GM18526 (cell line): ENCODE data around the gene ITM2B.

Experiments
- POLR2A ChIP-seq: IDR thresholded peaks from 3 replicates; pipeline ENCODE4 v1.6.1; 2011; ENCODE audit not compliant: insufficient read length; ENCODE audit errors: extremely low read depth

The ITM2B gene

DNA sequence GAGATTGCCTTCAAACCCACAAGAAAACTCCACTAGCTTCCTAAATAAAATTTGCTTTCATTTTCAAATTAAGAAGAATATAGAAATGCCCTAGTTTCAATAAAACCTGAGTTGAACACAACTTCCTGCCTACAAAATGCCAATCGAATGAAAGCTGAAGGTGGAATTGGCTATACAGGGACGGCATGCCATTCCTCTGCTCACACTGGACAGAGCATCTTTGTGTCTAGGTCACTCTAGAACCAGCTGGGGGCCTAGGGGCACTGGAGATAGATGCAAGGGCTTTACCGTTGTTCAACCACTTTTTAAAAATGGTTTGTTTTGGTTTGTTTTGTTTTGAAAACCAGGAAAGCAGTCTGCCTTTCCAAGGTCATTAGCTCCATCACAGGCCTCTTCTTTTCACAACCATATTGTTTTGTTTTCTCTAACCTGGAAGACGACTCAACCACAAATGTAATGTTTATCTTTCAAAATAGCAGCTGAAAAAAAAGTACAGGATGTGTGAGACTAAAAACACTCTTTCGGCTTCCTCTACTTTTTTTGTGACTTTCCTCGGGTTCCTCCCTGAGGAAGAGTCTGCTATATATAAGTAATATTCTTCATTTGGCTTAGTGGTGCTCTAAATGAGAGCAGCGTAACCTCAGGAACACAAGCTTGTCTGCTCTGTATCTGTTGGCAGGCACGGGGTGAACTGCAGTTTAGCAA is 11.9 kb upstream of the ITM2B start:
- no peak for TF ChIP-seq POLR2A

DNA sequence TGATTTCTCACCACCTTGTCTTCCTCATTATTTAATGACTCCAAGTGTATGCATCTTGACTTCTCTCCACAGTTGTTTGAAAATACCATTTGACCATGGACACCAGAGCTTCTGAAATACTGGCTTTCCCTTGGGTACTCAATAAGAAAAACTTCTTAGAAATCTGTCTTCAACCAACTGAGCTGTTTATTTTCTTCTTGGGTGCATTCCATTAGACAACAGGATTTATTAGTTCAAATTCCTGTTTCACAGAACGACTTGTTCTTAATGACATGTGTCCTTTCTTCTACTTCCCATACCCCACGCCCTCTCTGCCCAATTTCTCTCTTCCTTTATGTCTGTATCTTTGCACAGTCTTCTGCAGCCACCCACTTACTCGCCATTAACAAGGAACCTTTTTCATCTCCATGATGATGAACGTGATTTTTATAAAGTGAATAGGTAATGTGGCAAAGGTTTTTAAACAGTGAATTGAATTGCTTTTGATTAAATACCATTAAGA is 11.3 kb upstream of the ITM2B start:
- TF ChIP-seq POLR2A: no peak

DNA sequence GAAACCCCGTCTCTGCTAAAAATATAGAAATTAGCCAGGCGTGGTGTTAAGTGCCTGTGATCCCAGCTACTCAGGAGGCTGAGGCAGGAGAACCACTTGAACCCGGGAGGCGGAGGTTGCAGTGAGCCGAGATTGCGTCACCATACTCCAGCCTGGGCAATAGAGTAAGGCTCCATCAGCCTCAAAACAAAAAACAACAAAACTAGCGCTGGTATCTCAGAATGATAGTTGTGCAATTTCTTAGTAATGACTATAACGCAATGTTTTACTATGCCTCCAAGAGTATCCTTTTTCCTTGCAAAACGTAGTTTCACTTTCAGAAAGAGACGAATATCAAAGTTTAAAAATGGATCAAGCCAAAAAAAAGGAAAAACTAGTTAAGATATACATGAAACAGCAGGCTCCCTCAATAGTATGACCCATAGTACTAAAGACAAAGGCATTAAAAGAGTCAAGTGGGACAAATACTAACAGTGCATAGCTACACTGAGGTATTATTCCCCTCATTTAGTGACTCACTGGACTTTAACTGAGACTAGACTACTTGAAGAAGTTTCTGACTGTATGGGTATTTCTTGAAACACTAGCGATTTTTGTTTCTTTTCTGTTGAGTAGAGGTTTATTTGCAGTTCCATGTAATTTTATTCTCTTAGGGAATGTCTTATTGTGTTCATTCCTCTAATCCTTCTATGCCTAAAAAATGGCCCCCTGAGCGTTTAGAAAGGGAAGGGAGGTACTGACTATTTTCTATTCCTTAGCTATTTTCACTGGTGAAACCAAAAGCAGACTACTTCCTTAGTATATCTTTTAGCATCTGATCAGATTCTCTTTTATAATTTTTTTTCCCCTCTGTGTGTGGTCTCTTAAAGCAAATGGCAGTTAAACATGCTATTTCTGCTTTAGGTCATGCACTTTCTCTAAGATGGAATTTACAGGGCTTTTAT is 10.4 kb upstream of the ITM2B start:
- no peak for TF ChIP-seq POLR2A

DNA sequence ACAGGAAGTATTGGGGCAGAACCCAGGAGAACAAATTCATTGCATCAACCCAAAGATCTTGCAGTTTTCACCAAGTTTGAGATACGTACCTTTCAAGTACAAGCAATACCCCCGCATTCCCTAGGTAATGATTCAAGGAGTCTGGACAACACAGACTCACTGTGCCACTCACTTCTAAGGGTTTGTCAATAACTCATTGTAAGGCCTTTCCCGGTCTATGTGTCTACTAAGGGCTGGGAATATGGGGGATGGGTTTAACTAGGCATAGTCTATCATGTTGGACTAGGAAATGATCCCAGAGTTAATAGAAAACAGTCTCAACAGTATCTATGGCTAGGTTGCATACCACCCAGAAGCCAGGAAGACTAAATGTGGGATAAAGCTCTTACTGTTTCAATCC is 8.3 kb upstream of the ITM2B start:
- TF ChIP-seq POLR2A: no peak

DNA sequence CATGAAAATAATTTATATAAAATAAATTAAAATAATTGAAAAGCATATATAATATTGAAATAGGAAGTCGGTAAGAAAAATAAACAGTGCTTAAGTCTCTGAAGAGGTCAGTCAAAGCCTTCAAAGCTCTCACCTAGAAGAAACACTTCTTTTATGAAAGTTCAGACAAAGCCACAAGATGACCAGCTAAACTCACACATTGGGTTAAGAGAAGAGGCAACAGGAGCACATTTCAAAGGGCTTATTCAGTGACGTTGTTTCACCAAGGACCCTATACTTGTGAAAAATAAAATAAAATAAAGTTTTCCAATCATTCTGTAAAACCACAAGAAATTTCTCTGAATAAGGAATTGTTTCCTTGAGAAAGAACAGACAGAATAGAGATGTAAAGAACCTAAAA is 2.5 kb upstream of the ITM2B start:
- TF ChIP-seq POLR2A: no peak

DNA sequence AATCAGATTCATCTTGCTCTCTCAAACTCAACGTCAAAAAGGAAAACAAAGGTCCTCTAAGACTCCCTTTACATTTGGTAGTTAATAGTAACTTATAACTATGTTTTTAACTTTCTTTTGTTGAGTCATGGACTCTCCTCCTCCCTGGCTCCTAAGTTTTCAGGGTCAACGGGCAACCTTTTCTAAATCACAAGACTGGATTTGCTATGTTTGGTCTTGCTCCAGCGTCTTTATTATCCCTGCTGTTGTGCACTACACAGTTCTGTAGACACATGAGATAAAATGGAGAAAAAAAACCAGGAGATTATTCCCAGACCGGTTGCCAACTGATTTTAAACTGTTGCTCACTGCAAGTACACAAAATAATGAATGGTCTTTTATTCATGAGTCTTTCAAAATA is 1.9 kb upstream of the ITM2B start:
- TF ChIP-seq POLR2A: no peak

DNA sequence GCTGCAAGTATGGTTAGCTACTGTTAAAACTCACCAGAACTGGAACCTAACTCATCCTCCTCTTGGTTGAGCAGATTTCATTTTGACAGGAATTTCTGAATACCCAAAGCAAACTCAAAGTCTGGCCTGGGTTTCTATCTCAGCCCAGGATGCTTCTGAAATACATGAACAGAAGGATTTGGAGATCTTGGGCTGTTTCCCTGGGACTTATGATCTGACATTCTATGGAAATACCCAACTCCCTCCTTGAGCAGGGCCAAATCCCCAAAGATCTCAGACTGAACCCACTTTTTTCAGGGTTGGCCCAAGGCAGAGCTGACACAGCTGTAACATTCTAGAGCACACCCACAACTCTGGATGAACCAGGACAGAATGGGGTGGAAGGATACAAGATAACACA is 1.1 kb upstream of the ITM2B start:
- TF ChIP-seq POLR2A: no peak

DNA sequence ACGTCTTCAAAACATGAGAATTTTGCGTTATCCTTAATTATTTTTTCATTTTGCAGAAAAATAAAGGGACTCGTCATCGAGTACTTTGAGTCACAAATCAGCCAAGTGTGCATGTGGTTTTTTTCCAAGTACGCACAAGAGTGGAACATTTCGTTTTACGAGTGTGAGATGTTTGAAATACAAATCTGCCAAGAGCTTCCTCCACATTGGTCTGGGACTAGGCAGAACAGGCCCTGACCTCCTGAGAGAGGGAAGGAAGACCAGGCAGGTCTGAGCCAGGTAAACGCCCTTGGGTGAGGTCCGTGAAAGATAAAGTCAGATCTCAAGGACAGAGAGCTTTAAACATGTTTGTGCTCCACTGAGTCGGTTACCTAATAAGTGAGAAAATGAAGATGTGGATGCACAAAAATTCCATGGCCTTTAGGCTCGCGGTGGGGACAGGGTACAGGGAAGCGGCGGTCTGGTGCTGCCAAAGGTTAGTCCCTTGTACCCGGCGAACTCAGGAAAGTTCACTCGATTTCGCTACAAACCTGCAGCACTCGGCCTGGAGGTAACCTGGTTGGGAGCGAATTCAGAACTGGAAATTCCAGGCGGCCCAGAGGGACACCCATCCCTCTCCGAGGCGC is 473 bp upstream of the ITM2B start:
- no peak for TF ChIP-seq POLR2A

DNA sequence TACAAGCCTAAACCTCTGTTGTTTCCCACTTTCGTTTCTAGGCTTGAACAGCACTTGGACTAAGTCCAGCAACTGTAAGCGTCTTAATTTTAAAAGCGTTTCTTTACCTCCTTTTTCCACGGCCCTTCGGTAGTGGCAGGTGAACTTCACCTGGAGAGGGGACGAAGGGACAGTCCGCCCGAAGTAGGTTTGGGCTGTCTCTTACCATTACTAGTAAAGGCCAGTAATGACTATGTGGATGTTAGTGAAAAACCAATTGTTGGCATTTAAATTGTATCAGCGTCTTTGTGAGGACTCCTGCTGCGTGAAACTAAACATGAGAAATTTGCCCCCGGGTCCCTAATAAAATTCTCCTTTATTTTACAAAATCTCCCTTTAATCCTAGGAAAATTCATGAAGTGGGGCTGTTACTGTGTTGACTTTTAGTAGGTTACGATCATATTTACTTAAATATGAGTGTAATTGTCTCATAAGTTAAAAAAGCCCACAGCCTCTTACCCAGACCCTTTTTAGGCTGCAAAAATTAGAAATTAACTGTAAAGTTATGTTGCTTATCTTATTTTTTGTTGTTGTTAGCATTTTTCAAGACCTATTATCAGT is 983 bp downstream of the ITM2B start:
- TF ChIP-seq POLR2A: no peak

DNA sequence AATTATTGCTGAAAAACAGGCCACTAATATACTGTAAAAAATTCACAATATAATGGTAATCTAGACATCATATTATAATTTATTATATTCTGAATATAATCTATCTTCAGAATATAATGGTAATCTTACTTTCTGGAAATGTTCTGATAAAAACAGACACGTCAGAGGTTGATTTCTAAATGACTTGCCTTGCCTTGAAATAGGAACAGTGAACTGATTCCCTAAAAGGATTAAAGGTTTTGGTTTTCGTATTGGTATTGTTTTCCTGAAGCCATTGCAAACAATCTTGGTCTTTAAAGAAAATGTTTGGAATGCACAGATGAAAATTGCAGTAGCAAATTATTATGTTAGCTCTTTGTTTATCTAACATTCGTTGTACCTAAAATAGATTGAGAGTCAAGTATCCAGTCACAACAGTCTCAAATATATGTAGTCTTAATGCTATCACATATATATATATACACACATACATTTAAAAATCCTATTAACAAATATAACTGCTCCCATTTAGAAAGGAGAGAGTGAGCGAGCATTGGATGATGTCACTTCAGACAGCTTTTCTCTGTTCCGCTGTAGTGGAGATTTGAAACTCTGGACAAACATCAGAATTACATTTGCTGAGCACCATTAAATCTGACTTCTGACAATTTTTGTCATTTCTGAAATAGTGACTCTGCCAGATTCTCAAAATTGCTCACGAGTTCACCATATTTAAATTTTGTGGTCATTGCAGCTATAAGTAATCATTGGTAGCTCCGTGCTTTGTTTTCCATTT is 1.7 kb downstream of the ITM2B start:
- TF ChIP-seq POLR2A: no peak

DNA sequence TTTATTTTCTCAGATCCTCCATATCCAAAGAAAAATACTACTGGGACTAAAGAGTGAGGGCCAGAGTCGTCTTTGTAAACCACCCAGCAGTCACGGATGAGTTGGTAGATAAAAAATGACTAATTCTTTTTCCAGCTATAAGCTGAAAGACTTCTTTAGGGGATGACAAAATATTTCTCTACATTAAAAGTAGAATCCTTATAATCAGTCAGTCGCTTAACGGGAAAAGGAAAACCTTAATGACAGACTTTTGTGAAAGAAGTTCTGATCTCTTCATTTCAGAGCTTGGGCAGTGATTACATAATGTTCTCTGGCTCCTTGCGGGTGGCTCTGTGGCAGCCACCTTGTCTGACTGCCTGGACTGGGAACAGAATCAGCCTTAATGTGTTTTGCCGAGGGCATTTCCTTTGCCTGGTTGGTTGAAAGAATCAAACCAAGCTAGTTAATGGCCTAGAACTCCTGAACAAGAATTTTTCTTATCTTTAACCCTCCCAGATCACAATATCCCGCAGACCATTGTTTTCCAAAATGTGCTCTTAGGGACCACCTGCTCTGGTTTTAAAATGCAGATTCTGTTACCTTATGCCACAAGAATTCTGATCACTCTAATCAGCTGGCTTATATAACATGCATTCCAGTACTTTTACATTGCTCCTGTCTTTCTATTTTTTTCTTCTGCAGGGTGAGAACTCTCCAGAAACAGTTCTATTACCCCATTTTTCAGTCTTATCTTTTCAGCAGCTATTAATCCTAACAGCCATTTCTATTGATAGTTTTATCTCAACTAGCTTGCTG is 2.5 kb downstream of the ITM2B start:
- TF ChIP-seq POLR2A: no peak

DNA sequence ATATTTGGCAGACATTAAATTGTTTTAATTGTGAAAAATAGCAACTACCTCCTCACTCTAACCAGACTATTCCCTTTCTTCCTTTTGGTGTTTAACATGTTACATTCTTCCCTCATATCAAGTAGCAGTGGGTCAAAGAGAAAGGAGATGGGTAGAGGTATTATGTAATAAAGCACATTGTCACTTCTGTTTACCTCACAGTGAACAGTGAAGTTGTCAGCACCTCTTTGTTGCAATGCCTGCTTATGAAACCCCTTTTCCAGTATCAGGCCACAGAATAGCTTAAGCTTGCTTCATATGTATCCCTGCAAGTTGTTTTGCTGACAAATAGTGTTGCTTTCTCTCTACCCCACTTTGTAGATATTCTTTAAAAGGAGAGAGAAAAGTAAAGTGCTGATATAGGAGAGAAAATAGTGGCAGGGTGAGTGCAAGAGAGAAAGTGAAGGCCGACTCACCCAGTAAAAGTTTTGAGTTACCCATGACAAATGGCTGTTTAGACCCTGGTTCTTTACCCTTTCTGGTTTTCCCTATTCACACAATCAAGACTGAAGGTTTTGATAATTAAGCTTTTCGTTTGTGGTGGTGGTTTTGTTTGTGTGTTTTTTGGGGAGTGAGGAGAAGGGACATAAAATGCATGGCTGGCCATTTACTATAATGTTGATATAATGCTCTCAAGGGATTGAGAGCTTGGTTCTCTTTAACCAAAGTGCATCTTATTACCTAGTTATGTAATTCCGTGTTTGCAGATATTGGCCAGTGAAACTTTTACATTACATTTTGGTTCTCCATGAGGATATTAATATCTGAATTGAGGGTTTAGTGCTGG is 3.7 kb downstream of the ITM2B start:
- TF ChIP-seq POLR2A: no peak

DNA sequence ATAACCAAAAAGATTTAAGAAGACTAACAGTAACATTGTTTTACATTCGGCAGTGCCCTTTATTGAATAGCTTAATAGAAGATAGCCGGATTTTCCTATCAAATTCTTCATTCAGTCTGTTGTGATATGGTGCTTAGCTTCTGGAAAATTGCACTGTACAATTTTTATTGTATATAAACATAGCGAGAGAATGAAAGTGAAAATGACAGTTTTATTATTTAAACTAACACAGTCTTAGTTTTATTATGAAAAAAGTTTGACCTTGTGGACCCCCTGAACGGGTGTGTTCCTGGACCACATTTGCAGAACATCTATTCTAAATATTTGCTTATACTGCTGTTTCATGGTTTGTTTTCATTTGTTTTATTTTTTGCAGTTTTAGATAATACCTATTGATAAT is 8.6 kb downstream of the ITM2B start:
- TF ChIP-seq POLR2A: no peak
